ENCODE measurements around the gene SP7. TPM values are rescaled to one million over a fixed set of nuclear protein-coding genes. Genes with fewer than 3 reads are reported as not detected.

Gene SP7
- total and polyA plus RNA-seq, 9 of the 15 experiments (the other 6 are each of a cell fraction or from before 2014, with no cell fraction given): 0.04 TPM; not detected in 8

GRCh38 chr12:53344824-53345485 lies 8.8 kb upstream of the SP7 start (continued):
- TF ChIP-seq ZMIZ1 (IDR thresholded peaks at IDR 0.05; ENCODE audit: low read depth in 2 of 2, low read length in 2 of 2): no peak
- TF ChIP-seq MEIS2 (IDR thresholded peaks at IDR 0.05; ENCODE audit: partially characterized antibody): no peak
- TF ChIP-seq ATF6 (CRISPR knock-in tag; IDR thresholded peaks at IDR 0.05): no peak
- no peak for TF ChIP-seq RREB1 (CRISPR knock-in tag; IDR thresholded peaks at IDR 0.05)
- TF ChIP-seq ARID4B (CRISPR knock-in tag; IDR thresholded peaks at IDR 0.05): peak; percentile 61; the same call in 1 of the 2 replicates
- TF ChIP-seq GABPB1 (CRISPR knock-in tag; IDR thresholded peaks at IDR 0.05): peak; percentile 40; the same call in 1 of the 2 replicates
- TF ChIP-seq HDAC2 (IDR thresholded peaks at IDR 0.05): peak; percentile 82; the same call in 1 of the 2 replicates
- TF ChIP-seq NFYB (IDR thresholded peaks at IDR 0.05; ENCODE audit: extremely low read depth, insufficient read length): no peak

All from K562 (cell line).